IMR-90 (cell line): Measurements from ENCODE around the gene FUBP3. TPM values are rescaled to one million over a fixed set of nuclear protein-coding genes. Genes with fewer than 3 reads are reported as not detected.

Experiments
- ATAC-seq: fragments of 200-7000 bp; cut with Tn5 transposase; 2 replicates; pipeline ENCODE4 v1.9.1; 2020; ENCODE audit warnings: low read depth, mild to moderate bottlenecking, moderate library complexity
- BruUV-seq: library from RNA; stranded (reverse); fragments of 400-500 nt; replicated peaks from 2 replicates; lab custom pipeline; 2021; lab: Mats Ljungman, UMichigan
- CTCF ChIA-PET: fragments of 300-600 bp; formaldehyde crosslinking; extraction: SDS; loops from one replicate; lab custom pipeline; 2021; ENCODE audit warnings: antibody characterized with exemption; lab: Yijun Ruan, JAX
- POLR2A ChIA-PET: fragments of 300-600 bp; sonication (Branson Sonifier 250); formaldehyde crosslinking; loops from one replicate; lab custom pipeline; 2022; ENCODE audit warnings: antibody characterized with exemption; ENCODE audit not compliant: unreplicated experiment; lab: Charles Lee
- DNase-seq: peaks from one replicate; pipeline ENCODE4 v3.0.0; 2013
- H2AFZ ChIP-seq: replicated peaks from 2 replicates; pipeline ENCODE3; 2013; ENCODE audit warnings: low read length, mild to moderate bottlenecking; ENCODE audit not compliant: poor library complexity
- H2AK5ac ChIP-seq: 2 replicates; pipeline ENCODE4 v1.6.1; 2013; ENCODE audit warnings: low read depth, low read length, inconsistent platforms
- H2AK9ac ChIP-seq: replicated peaks from 2 replicates; pipeline ENCODE3; 2013; ENCODE audit warnings: mild to moderate bottlenecking, low read depth, low read length, moderate library complexity; ENCODE audit not compliant: poor library complexity
- H2BK120ac ChIP-seq: 2 replicates; pipeline ENCODE4 v1.6.1; 2013; ENCODE audit warnings: low read depth, low read length, inconsistent platforms
- H2BK15ac ChIP-seq: 3 replicates; pipeline ENCODE4 v1.6.1; 2013; ENCODE audit warnings: low read depth, low read length, inconsistent platforms
- H2BK20ac ChIP-seq: 2 replicates; pipeline ENCODE4 v1.6.1; 2013; ENCODE audit warnings: low read depth, mild to moderate bottlenecking, inconsistent platforms, low read length, moderate library complexity
- H2BK5ac ChIP-seq: 2 replicates; pipeline ENCODE4 v1.6.1; 2013; ENCODE audit warnings: mild to moderate bottlenecking, low read depth, low read length, inconsistent platforms; ENCODE audit not compliant: poor library complexity, severe bottlenecking
- H3K14ac ChIP-seq: replicated peaks from 2 replicates; pipeline ENCODE4 v1.6.1; 2013; ENCODE audit warnings: low read depth, low read length, inconsistent platforms
- H3K18ac ChIP-seq: 2 replicates; pipeline ENCODE4 v1.6.1; 2013; ENCODE audit warnings: low read depth, low read length, control low read depth
- H3K23ac ChIP-seq: 2 replicates; pipeline ENCODE4 v1.6.1; 2013; ENCODE audit warnings: low read depth, low read length, inconsistent platforms
- H3K27ac ChIP-seq: 2 replicates; pipeline ENCODE4 v1.5.1; 2013; ENCODE audit warnings: mild to moderate bottlenecking, control low read depth, low read length; ENCODE audit not compliant: insufficient read depth
- H3K27me3 ChIP-seq: 2 replicates; pipeline ENCODE4 v1.6.1; 2013; ENCODE audit warnings: low read length; ENCODE audit not compliant: control insufficient read depth, insufficient read depth
- H3K36me3 ChIP-seq: 2 replicates; pipeline ENCODE4 v1.6.1; 2013; ENCODE audit warnings: low read length, mixed read lengths; ENCODE audit not compliant: control insufficient read depth, insufficient read depth
- H3K4ac ChIP-seq: 2 replicates; pipeline ENCODE4 v1.6.1; 2013; ENCODE audit warnings: low read depth, low read length, inconsistent platforms
- H3K4me1 ChIP-seq: 2 replicates; pipeline ENCODE4 v1.6.1; 2013; ENCODE audit warnings: low read length, mixed read lengths; ENCODE audit not compliant: control insufficient read depth, insufficient read depth
- H3K4me2 ChIP-seq: 2 replicates; pipeline ENCODE4 v1.6.1; 2013; ENCODE audit warnings: low read depth, mild to moderate bottlenecking, control low read depth, low read length, moderate library complexity
- H3K4me3 ChIP-seq: 2 replicates; pipeline ENCODE4 v1.5.1; 2013; ENCODE audit warnings: low read depth, mild to moderate bottlenecking, control low read depth, low read length, moderate library complexity; ENCODE audit not compliant: insufficient read depth
- H3K56ac ChIP-seq: 2 replicates; pipeline ENCODE4 v1.6.1; 2013; ENCODE audit warnings: low read length, inconsistent platforms; ENCODE audit not compliant: insufficient read depth; ENCODE audit errors: extremely low read depth
- H3K79me1 ChIP-seq, 2 experiments: 2 replicates each; pipeline ENCODE4 v1.6.1; 2013; ENCODE audit warnings: low read length in 2 of 2, inconsistent platforms in 1 of 2, low read depth in 1 of 2
- H3K9ac ChIP-seq: 2 replicates; pipeline ENCODE4 v1.6.1; 2013; ENCODE audit warnings: low read depth, low read length, control low read depth
- H3K9me1 ChIP-seq: 2 replicates; pipeline ENCODE4 v1.6.1; 2013; ENCODE audit warnings: low read length, inconsistent platforms; ENCODE audit not compliant: insufficient read depth
- H3K9me3 ChIP-seq: 2 replicates; pipeline ENCODE4 v1.6.1; 2013; ENCODE audit warnings: low read length; ENCODE audit not compliant: control insufficient read depth, insufficient read depth
- H4K20me1 ChIP-seq: 2 replicates; pipeline ENCODE4 v1.6.1; 2013; ENCODE audit warnings: low read length, inconsistent platforms; ENCODE audit not compliant: insufficient read depth
- H4K5ac ChIP-seq: 2 replicates; pipeline ENCODE4 v1.6.1; 2013; ENCODE audit warnings: mild to moderate bottlenecking, low read depth, low read length, control low read depth
- H4K8ac ChIP-seq, 2 experiments: 2 replicates each; pipeline ENCODE4 v1.6.1; 2013; ENCODE audit warnings: low read depth in 2 of 2, low read length in 2 of 2, control low read depth in 1 of 2, inconsistent platforms in 1 of 2
- H4K91ac ChIP-seq: 2 replicates; pipeline ENCODE4 v1.6.1; 2013; ENCODE audit warnings: low read depth, low read length, inconsistent platforms; ENCODE audit not compliant: insufficient read depth
- BHLHE40 ChIP-seq: fragments of 150-350 bp; IDR thresholded peaks from 2 replicates; pipeline ENCODE4 v1.6.1; 2016; ENCODE audit warnings: mild to moderate bottlenecking, low read depth, low read length
- CEBPB ChIP-seq: IDR thresholded peaks from 2 replicates; pipeline ENCODE4 v1.6.1; 2012; ENCODE audit warnings: low read depth, low read length, improper control_type of control experiment
- CHD1 ChIP-seq: IDR thresholded peaks from 2 replicates; pipeline ENCODE4 v1.6.1; 2012; ENCODE audit warnings: low read depth, low read length, improper control_type of control experiment
- CTCF ChIP-seq: conservative IDR thresholded peaks from 2 replicates; pipeline ENCODE4 v1.5.1; 2012; ENCODE audit warnings: mild to moderate bottlenecking, low read depth, low read length, improper control_type of control experiment
- ELK1 ChIP-seq: fragments of 150-350 bp; IDR thresholded peaks from 2 replicates; pipeline ENCODE4 v1.6.1; 2016; ENCODE audit warnings: low read depth, mild to moderate bottlenecking, low read length, moderate library complexity, borderline replicate concordance
- FOS ChIP-seq: fragments of 150-350 bp; IDR thresholded peaks from 2 replicates; pipeline ENCODE4 v1.6.1; 2016; ENCODE audit warnings: low read depth, low read length
- MAFK ChIP-seq: IDR thresholded peaks from 2 replicates; pipeline ENCODE4 v1.6.1; 2012; ENCODE audit warnings: low read depth, low read length, improper control_type of control experiment
- MAZ ChIP-seq: IDR thresholded peaks from 2 replicates; pipeline ENCODE4 v1.6.1; 2012; ENCODE audit warnings: low read depth, mild to moderate bottlenecking, low read length, improper control_type of control experiment, moderate library complexity, borderline replicate concordance
- MXI1 ChIP-seq: IDR thresholded peaks from 2 replicates; pipeline ENCODE4 v1.6.1; 2012; ENCODE audit warnings: low read depth, mild to moderate bottlenecking, low read length, moderate library complexity, borderline replicate concordance
- NFE2L2 ChIP-seq: fragments of 150-350 bp; IDR thresholded peaks from 2 replicates; pipeline ENCODE4 v1.6.1; 2016; ENCODE audit warnings: low read depth, mild to moderate bottlenecking, low read length
- POLR2A ChIP-seq: IDR thresholded peaks from 2 replicates; pipeline ENCODE4 v1.6.1; 2012; ENCODE audit warnings: mild to moderate bottlenecking, low read depth, low read length
- RAD21 ChIP-seq: IDR thresholded peaks from 2 replicates; pipeline ENCODE4 v1.6.1; 2012; ENCODE audit warnings: low read length, improper control_type of control experiment
- RCOR1 ChIP-seq: IDR thresholded peaks from 2 replicates; pipeline ENCODE4 v1.6.1; 2012; ENCODE audit warnings: mild to moderate bottlenecking, low read length, improper control_type of control experiment; ENCODE audit not compliant: insufficient replicate concordance
- RFX5 ChIP-seq: IDR thresholded peaks from 2 replicates; pipeline ENCODE4 v1.8.0; 2012; ENCODE audit warnings: low read depth, mild to moderate bottlenecking, low read length, moderate library complexity
- SMC3 ChIP-seq: fragments of 150-350 bp; IDR thresholded peaks from 2 replicates; pipeline ENCODE4 v1.6.1; 2016; ENCODE audit warnings: low read depth, mild to moderate bottlenecking, antibody characterized with exemption, low read length, moderate library complexity
- USF2 ChIP-seq: fragments of 150-350 bp; IDR thresholded peaks from 2 replicates; pipeline ENCODE4 v1.6.1; 2017; ENCODE audit warnings: mild to moderate bottlenecking, antibody characterized with exemption, low read length, low read depth
- WGBS, 2 experiments: methylation state at CpG; one replicate each; pipeline versions ENCODE4 v1.1.5 to v1.1.7; 2013; ENCODE audit warnings: missing lambda C conversion rate in 2 of 2; ENCODE audit not compliant: insufficient read length in 1 of 2; ENCODE audit errors: extremely low coverage in 2 of 2; 5-methylcytosine and 5-hydroxymethylcytosine counted together
- dilution Hi-C: fragments of 300-500 bp; cut with HindIII; formaldehyde crosslinking; loops from one replicate; pipeline ENCODE4 v1.14.3; 2018; ENCODE audit warnings: low sequenced_read_pairs; ENCODE audit not compliant: unreplicated experiment
- in situ Hi-C: fragments of 300-500 bp; cut with MboI; formaldehyde crosslinking; loops from 3 replicates; pipeline ENCODE4 v1.14.3; 2019; ENCODE audit warnings: low sequenced_read_pairs, inconsistent platforms, mixed read lengths
- intact Hi-C: fragments of 100-400 bp; cut with micrococcal nuclease; formaldehyde crosslinking; loops from 2 replicates; pipeline ENCODE4 v1.10.0; 2022
- polyA plus RNA-seq, 3 experiments: library from polyadenylated mRNA; depleted of rRNA; stranded (reverse); fragments of >200 nt; gene quantifications; 2 replicates each; pipeline ENCODE4 v1.2.3, GENCODE V29; 2012; ENCODE audit warnings: low replicate concordance in 1 of 3
- total RNA-seq: library from RNA; depleted of rRNA; stranded (reverse); fragments of >200 nt; gene quantifications from 2 replicates; pipeline ENCODE4 v1.2.3, GENCODE V29; 2012

Gene FUBP3
- total and polyA plus RNA-seq, 2 of the 4 experiments (the other 2 are of a cell fraction), result 32.3 to 50.1 TPM

DNA sequence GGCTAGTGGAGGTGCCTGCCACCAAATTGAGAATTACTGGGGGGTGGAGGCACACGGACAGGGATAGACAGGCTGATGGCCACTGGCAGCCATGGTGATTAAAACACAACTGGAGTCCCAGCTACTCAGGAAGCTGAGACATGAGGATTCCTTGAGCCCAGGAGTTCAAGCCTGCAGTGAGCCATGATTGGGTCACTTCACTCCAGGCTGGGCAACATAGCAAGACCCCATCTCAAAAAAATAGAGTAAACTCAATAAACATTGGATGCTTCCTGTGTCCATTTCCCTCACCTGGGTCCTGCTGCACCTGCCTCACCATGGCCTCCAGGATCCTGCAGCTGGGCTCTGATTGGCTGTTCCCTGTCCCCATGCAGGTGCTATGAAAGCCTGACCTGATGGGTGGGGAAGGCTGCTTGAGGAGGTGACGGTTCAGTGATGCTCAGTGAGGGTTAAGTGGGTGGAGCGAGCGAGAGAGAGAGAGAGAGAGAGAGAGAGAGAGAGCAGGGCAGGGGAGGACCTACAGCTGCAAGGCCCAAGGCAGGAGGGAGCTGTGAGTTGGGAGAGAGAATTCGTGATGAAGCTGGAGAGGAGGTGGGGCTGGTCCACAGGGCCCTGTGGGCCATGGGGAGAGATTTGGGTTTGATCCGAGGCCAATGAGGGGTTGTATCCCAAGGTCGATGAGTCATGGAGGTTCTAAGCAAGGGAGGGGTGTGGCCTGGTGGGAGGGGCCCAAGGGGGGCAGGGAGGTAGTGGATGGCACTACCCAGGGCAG is 36.7 kb upstream of the FUBP3 start:
- no TSS peak for BruUV-seq
- H3K27me3 ChIP-seq, result peaks cover 57% of the 10 kb centered on the region
- H3K27ac ChIP-seq, result no peak overlapping the region
- no peak overlapping the region for H2BK5ac ChIP-seq
- H3K4ac ChIP-seq, result no peak overlapping the region
- ChIA-PET POLR2A (no interaction called here), CTCF (no interaction called here)
- no peaks in the 10 kb centered on the region for H3K9me3 ChIP-seq
- in situ Hi-C loops, result no loop called here
- no peak for DNase-seq
- H4K20me1 ChIP-seq, result no peaks in the 10 kb centered on the region
- H4K91ac ChIP-seq, result no peak overlapping the region
- dilution Hi-C loops, result no loop called here
- H3K4me1 ChIP-seq, result no peaks in the 10 kb centered on the region
- peaks cover 2% of the 10 kb centered on the region; the same call in 1 of the 2 replicates for H3K9me1 ChIP-seq
- no peak overlapping the region for H3K4me3 ChIP-seq
- no peaks in the 10 kb centered on the region for H3K36me3 ChIP-seq
- H2BK15ac ChIP-seq, result no peak overlapping the region
- H2AK9ac ChIP-seq, result no peak overlapping the region
- no peaks in the 10 kb centered on the region for H3K79me1 ChIP-seq
- H2AFZ ChIP-seq, result no peak overlapping the region
- no peak overlapping the region for H2BK20ac ChIP-seq
- H2BK120ac ChIP-seq, result no peak overlapping the region
- no peak overlapping the region for H3K23ac ChIP-seq
- no peak for TF ChIP-seq MXI1
- TF ChIP-seq SMC3, result no peak
- TF ChIP-seq MAZ, result no peak
- TF ChIP-seq MAFK, result no peak
- no peak for TF ChIP-seq POLR2A
- no peak for TF ChIP-seq RCOR1
- TF ChIP-seq FOS, result no peak
- no peak for TF ChIP-seq ELK1
- TF ChIP-seq BHLHE40, result no peak
- TF ChIP-seq CTCF, result no peak
- no peak for TF ChIP-seq RFX5
- TF ChIP-seq RAD21, result no peak
- no peak for TF ChIP-seq CEBPB
- no peak for TF ChIP-seq USF2
- no peak for TF ChIP-seq CHD1
- TF ChIP-seq NFE2L2, result no peak
- H3K56ac ChIP-seq, result no peak overlapping the region
- H3K18ac ChIP-seq, result no peak overlapping the region
- H4K5ac ChIP-seq, result no peak overlapping the region
- H3K9ac ChIP-seq, result no peak overlapping the region
- intact Hi-C loops, result no loop called here
- H4K8ac ChIP-seq, result no peak overlapping the region
- no peak overlapping the region for H3K14ac ChIP-seq
- no peak overlapping the region for H3K4me2 ChIP-seq
- H2AK5ac ChIP-seq, result no peak overlapping the region
- WGBS, 2 experiments, result 57% methylated on average over 5 of the region's 7 CpGs; no CpG with 5 or more reads in 1 of the 2 experiments
- no peak for ATAC-seq
